ENCODE data around the gene MYO7B.

- TF ChIP-seq CTCF (IDR thresholded peaks at IDR 0.05) (no peak), POLR2A (IDR thresholded peaks at IDR 0.05) (no peak)
These were observed 115.9 kb downstream of the MYO7B start for GRCh38 chr2:127651381-127651809.

Measured in stomach (tissue), 4 donors.